ENCODE results near the gene LRRC72.

DNA sequence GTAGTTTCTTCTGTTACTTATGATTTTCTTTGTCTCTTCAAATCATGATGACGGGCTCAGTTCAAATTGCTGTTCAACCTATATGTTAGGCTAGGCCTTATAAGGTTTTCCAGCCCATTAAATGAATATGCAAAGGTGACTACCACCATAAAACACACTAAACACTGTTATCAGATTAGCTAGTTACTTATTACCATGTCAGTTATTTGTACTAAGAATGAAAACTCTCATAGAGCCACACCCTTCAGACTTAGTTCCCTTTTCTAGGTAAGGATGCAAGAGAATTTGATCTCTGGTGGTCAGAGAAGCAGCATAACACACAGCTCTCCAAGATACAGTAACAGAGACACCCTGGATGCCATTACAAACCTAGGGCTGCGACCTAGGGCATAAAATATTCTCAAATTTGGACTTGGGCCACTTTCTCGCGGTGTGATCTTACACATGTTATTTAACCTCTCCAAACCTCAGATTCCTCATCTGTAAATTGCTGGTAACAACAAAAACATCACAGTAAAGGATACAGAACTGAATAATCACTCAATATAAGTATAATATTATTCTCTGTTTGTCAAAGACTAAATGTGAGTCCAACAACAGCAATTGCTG is 83.3 kb downstream of the LRRC72 start:
- TF ChIP-seq, protein P1, sequence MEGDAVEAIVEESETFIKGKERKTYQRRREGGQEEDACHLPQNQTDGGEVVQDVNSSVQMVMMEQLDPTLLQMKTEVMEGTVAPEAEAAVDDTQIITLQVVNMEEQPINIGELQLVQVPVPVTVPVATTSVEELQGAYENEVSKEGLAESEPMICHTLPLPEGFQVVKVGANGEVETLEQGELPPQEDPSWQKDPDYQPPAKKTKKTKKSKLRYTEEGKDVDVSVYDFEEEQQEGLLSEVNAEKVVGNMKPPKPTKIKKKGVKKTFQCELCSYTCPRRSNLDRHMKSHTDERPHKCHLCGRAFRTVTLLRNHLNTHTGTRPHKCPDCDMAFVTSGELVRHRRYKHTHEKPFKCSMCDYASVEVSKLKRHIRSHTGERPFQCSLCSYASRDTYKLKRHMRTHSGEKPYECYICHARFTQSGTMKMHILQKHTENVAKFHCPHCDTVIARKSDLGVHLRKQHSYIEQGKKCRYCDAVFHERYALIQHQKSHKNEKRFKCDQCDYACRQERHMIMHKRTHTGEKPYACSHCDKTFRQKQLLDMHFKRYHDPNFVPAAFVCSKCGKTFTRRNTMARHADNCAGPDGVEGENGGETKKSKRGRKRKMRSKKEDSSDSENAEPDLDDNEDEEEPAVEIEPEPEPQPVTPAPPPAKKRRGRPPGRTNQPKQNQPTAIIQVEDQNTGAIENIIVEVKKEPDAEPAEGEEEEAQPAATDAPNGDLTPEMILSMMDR (IDR thresholded peaks at IDR 0.05), result no peak
- TF ChIP-seq POLR2A (IDR thresholded peaks at IDR 0.05), result no peak

Data from breast epithelium (tissue), 3 donors.